ENCODE results near the gene TUBA8.

GRCh38 chr22:18156878-18157713, 46.5 kb downstream of the TUBA8 start:
- peak; percentile 23 for TF ChIP-seq CTCF (IDR thresholded peaks at IDR 0.05; ENCODE audit: insufficient read depth, low read length, poor library complexity, severe bottlenecking)
- no peak for TF ChIP-seq EZH2phosphoT487 (conservative IDR thresholded peaks at IDR 0.05; ENCODE audit: low read length)
